GM12878 (cell line): ENCODE data around the gene PREX1. TPM values are rescaled to one million over a fixed set of nuclear protein-coding genes. Genes with fewer than 3 reads are reported as not detected.

Experiments
- ATAC-seq: fragments of 200-7000 bp; cut with Tn5 transposase; 3 replicates; pipeline ENCODE4 v1.9.1; 2020; ENCODE audit warnings: mild to moderate bottlenecking, moderate library complexity
- BruUV-seq: library from RNA; stranded (reverse); fragments of 400-500 nt; replicated peaks from 2 replicates; lab custom pipeline; 2021; lab: Mats Ljungman, UMichigan
- CTCF ChIA-PET: fragments of 300-600 bp; sonication (Branson Sonifier 250); formaldehyde crosslinking; extraction: SDS; loops from one replicate; lab custom pipeline; 2021; ENCODE audit warnings: inconsistent platforms; lab: Yijun Ruan, JAX
- POLR2A ChIA-PET: fragments of 350-600 bp; formaldehyde crosslinking; extraction: SDS; loops from one replicate; lab custom pipeline; 2021; ENCODE audit warnings: inconsistent platforms; lab: Charles Lee
- RAD21 ChIA-PET: fragments of 300-600 bp; sonication (Branson Sonifier 250); formaldehyde crosslinking; loops from one replicate; lab custom pipeline; 2023; ENCODE audit warnings: antibody characterized with exemption; ENCODE audit not compliant: unreplicated experiment; lab: Charles Lee
- SMC1A ChIA-PET: fragments of 300-600 bp; sonication (Branson Sonifier 250); formaldehyde crosslinking; loops from one replicate; lab custom pipeline; 2023; ENCODE audit not compliant: unreplicated experiment, uncharacterized antibody; lab: Charles Lee
- DNase-seq: peaks from one replicate; pipeline ENCODE4 v3.0.0-alpha.2; 2011; ENCODE audit warnings: low read depth, low spot score
- FAIRE-seq: peaks from 3 replicates; lab custom pipeline; 2011; peaks lifted over from hg19 to GRCh38; lab: Jason Lieb, UNC
- H2AFZ ChIP-seq: 2 replicates; pipeline ENCODE4 v1.6.0; 2011; ENCODE audit warnings: low read depth, low read length, control low read depth; ENCODE audit not compliant: control insufficient read depth
- H3K27ac ChIP-seq: 2 replicates; pipeline ENCODE4 v1.5.1; 2011; ENCODE audit warnings: control low read depth; ENCODE audit not compliant: control insufficient read depth, insufficient read depth
- H3K27me3 ChIP-seq, 2 experiments: replicated peaks in 1 of 2; 2 replicates each; pipeline versions ENCODE4 v1.6.0 to v1.6.1; 2011; ENCODE audit warnings: low read length in 1 of 2; ENCODE audit not compliant: control insufficient read depth in 2 of 2, insufficient read depth in 2 of 2
- H3K36me3 ChIP-seq, 2 experiments: 2 replicates each; pipeline ENCODE4 v1.5.1; 2011; ENCODE audit warnings: low read length in 1 of 2; ENCODE audit not compliant: control insufficient read depth in 2 of 2, insufficient read depth in 2 of 2
- H3K4me1 ChIP-seq: 2 replicates; pipeline ENCODE4 v1.6.1; 2011; ENCODE audit warnings: mild to moderate bottlenecking, low read length, moderate library complexity, mixed read lengths; ENCODE audit not compliant: control insufficient read depth, insufficient read depth
- H3K4me2 ChIP-seq: 2 replicates; pipeline ENCODE4 v1.6.0; 2011; ENCODE audit warnings: control low read depth; ENCODE audit not compliant: control insufficient read depth, insufficient read depth
- H3K4me3 ChIP-seq: fragments of 200-600 bp; sonication (generic); 2 replicates; pipeline ENCODE4 v1.5.1; 2016
- H3K79me2 ChIP-seq: 2 replicates; pipeline ENCODE4 v1.6.0; 2011; ENCODE audit warnings: low read length; ENCODE audit not compliant: control insufficient read depth, insufficient read depth
- H3K9ac ChIP-seq: 2 replicates; pipeline ENCODE4 v1.8.0; 2011; ENCODE audit warnings: low read length, control low read depth, mixed read lengths; ENCODE audit not compliant: control insufficient read depth, insufficient read depth
- H3K9me3 ChIP-seq: replicated peaks from 3 replicates; pipeline ENCODE4 v1.5.1; 2011; ENCODE audit warnings: mild to moderate bottlenecking, low read length; ENCODE audit not compliant: control insufficient read depth, insufficient read depth
- H4K20me1 ChIP-seq: 2 replicates; pipeline ENCODE4 v1.6.0; 2011; ENCODE audit not compliant: control insufficient read depth, insufficient read depth
- ATF7 ChIP-seq: fragments of 450-650 bp; IDR thresholded peaks from 2 replicates; pipeline ENCODE4 v1.6.1; 2016; ENCODE audit warnings: low read depth, mild to moderate bottlenecking
- BHLHE40 ChIP-seq, 2 experiments: fragments of 450-650 bp in 1 of 2; IDR thresholded peaks; 2 replicates each; pipeline ENCODE4 v1.6.1; 2011 to 2017; ENCODE audit warnings: low read depth in 2 of 2, borderline replicate concordance in 1 of 2, improper control_type of control experiment in 1 of 2, low read length in 1 of 2, mild to moderate bottlenecking in 1 of 2
- CHD1 ChIP-seq: IDR thresholded peaks from 2 replicates; pipeline ENCODE4 v1.6.1; 2012; ENCODE audit warnings: low read depth, low read length, improper control_type of control experiment
- CHD2 ChIP-seq: IDR thresholded peaks from 2 replicates; pipeline ENCODE4 v1.6.1; 2011; ENCODE audit warnings: low read depth, low read length, improper control_type of control experiment, borderline replicate concordance
- CREB1 ChIP-seq: IDR thresholded peaks from 2 replicates; pipeline ENCODE4 v1.6.1; 2012; ENCODE audit warnings: low read depth, mild to moderate bottlenecking, inconsistent platforms
- CREM ChIP-seq: IDR thresholded peaks from 2 replicates; pipeline ENCODE4 v1.6.1; 2014; ENCODE audit warnings: antibody characterized with exemption, low read depth
- EED ChIP-seq: sonication (generic); IDR thresholded peaks from 2 replicates; pipeline ENCODE4 v1.6.1; 2016; ENCODE audit warnings: antibody characterized with exemption, low read depth
- ETV6 ChIP-seq, 2 experiments: fragments of 450-650 bp in 1 of 2; IDR thresholded peaks in 1 of 2; conservative IDR thresholded peaks in 1 of 2; 2 replicates each; pipeline ENCODE4 v1.6.1; 2014; ENCODE audit warnings: antibody characterized with exemption in 1 of 2, borderline replicate concordance in 1 of 2, low read depth in 1 of 2, mild to moderate bottlenecking in 1 of 2, moderate library complexity in 1 of 2
- FOXK2 ChIP-seq: fragments of 450-650 bp; IDR thresholded peaks from 2 replicates; pipeline ENCODE4 v1.6.1; 2017; ENCODE audit warnings: mild to moderate bottlenecking, moderate library complexity
- GABPA ChIP-seq: IDR thresholded peaks from 2 replicates; pipeline ENCODE4 v1.6.1; 2014; ENCODE audit warnings: antibody characterized with exemption, low read depth, mild to moderate bottlenecking, inconsistent platforms
- HCFC1 ChIP-seq: fragments of 150-350 bp; IDR thresholded peaks from 2 replicates; pipeline ENCODE4 v1.6.1; 2014; ENCODE audit warnings: low read length
- NR2F1 ChIP-seq: fragments of 450-650 bp; conservative IDR thresholded peaks from 2 replicates; pipeline ENCODE4 v1.6.1; 2017; ENCODE audit warnings: mild to moderate bottlenecking
- SUZ12 ChIP-seq: fragments of 200-600 bp; sonication (generic); IDR thresholded peaks from one replicate; pipeline ENCODE4 v1.6.1; 2018; ENCODE audit warnings: antibody characterized with exemption, mild to moderate bottlenecking; ENCODE audit not compliant: unreplicated experiment
- TCF3 ChIP-seq: IDR thresholded peaks from 2 replicates; pipeline ENCODE4 v1.6.1; 2012; ENCODE audit warnings: low read depth, mild to moderate bottlenecking, low read length, borderline replicate concordance; ENCODE audit not compliant: insufficient read depth
- ZNF384 ChIP-seq: IDR thresholded peaks from 2 replicates; pipeline ENCODE4 v1.6.1; 2012; ENCODE audit warnings: low read depth, mild to moderate bottlenecking, low read length, improper control_type of control experiment, borderline replicate concordance
- WGBS: methylation state at CpG from one replicate; pipeline ENCODE4 v1.1.6; 2016; ENCODE audit warnings: low lambda C conversion rate; ENCODE audit not compliant: insufficient replicate concordance, insufficient coverage; ENCODE audit errors: missing lambda C conversion rate; 5-methylcytosine and 5-hydroxymethylcytosine counted together
- in situ Hi-C: fragments of 300-500 bp; cut with MboI; formaldehyde crosslinking; loops from 9 replicates; pipeline ENCODE4 v1.14.3; 2018; ENCODE audit warnings: mixed read lengths
- intact Hi-C: fragments of 100-400 bp; cut with micrococcal nuclease; formaldehyde crosslinking; loops from one replicate; pipeline ENCODE4 v1.14.2; 2022; ENCODE audit not compliant: unreplicated experiment
- polyA plus RNA-seq, 11 experiments: library from polyadenylated mRNA; depleted of rRNA in 4 of 11; unstranded in 6 of 11; stranded (reverse) in 5 of 11; fragments of >200 nt; fragmentation: Nextera tagmentation in 4 of 11; fragmentation: Illumina TruSeq in 1 of 11; extraction: Ambion mirVana in 4 of 11; extraction: Trizol in 1 of 11; gene quantifications; 1 replicate in 1 of 11; 2 replicates in 10 of 11; pipeline versions ENCODE4 v1.2.1 to v1.2.3, GENCODE V29; 2011 to 2016; ENCODE audit warnings: inconsistent platforms in 2 of 11, missing spikeins in 2 of 11, low read depth in 1 of 11
- total RNA-seq, 4 experiments: library from RNA; depleted of rRNA in 3 of 4; stranded (reverse); fragments of >200 nt in 3 of 4; fragmentation: Illumina TruSeq in 1 of 4; extraction: Trizol in 1 of 4; gene quantifications; 2 replicates each; pipeline versions ENCODE4 v1.2.1 to v1.2.3, GENCODE V29; 2013 to 2021
- TF ChIP-seq, protein P1 (sequence below): fragments of 450-650 bp; IDR thresholded peaks from 2 replicates; pipeline ENCODE4 v1.6.1; 2016; ENCODE audit warnings: mild to moderate bottlenecking
- TF ChIP-seq, protein P2 (sequence below): fragments of 450-650 bp; formaldehyde crosslinking; IDR thresholded peaks from 2 replicates; pipeline ENCODE4 v1.5.0; 2022; ENCODE audit warnings: mild to moderate bottlenecking, missing genetic modification characterization

PREX1 gene
- total and polyA plus RNA-seq, 10 of the 15 experiments (the other 5 are each of a cell fraction or from before 2014, with no cell fraction given) = 2.6 to 114 (median 38.9) TPM

DNA sequence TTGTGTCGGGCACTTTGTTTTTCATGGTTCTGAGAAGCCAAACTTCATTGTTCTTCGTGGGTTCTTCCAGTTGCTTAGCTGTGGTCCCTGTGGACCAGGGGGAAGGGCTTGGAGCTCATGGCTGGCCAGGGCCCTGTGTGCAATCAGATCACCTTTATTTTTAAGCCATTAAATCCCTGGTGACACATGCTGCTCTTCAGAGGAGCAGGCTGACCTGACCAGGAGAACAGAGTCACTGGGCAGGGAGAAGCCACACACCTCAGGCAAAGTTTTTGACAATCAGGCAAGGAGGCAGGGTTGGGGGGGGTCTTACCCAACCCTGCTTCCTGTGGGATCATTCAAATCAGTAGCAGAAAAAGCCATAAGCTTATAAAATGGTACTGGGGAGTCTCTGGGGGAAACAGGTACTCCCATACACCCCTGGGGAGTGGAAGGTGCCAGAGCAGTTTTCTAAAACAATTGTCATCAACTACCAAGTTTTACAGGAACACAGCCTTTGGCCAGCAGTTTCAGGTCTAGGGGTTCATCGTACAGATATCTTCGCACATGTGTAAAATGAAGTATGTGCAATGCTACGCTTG lies 37.0 kb upstream of the PREX1 start:
- DNase-seq = no peak
- Histone ChIP-seq H3K4me1 (peaks cover 38% of the 10 kb centered on the region), H3K9ac (no peak overlapping the region), H3K27me3 (no peaks in the 10 kb centered on the region), H2AFZ (peak overlapping the region; percentile 8; the same call in 1 of the 2 replicates), H3K9me3 (no peaks in the 10 kb centered on the region), H3K36me3 (no peaks in the 10 kb centered on the region), H3K27ac (no peak overlapping the region), H3K4me3 (no peak overlapping the region), H3K4me2 (no peak overlapping the region), H3K79me2 (no peaks in the 10 kb centered on the region), H4K20me1 (no peaks in the 10 kb centered on the region)
- ChIA-PET POLR2A (interaction anchor here (0.7 kb wide), 1 partner anchor 9 kb away, joined by 3 read pairs; no protein-coding TSS in a partner anchor), SMC1A (no interaction called here), RAD21 (interaction anchor here (0.5 to 0.6 kb wide), 2 partner anchors 40 to 92 kb away, joined by 3 read pairs; no protein-coding TSS in a partner anchor), CTCF (interaction anchor here (1.7 to 2.0 kb wide), 2 partner anchors 20 to 33 kb away, joined by 4 to 5 read pairs; no protein-coding TSS in a partner anchor)
- no TSS peak for BruUV-seq
- in situ Hi-C loops (no loop called here), intact Hi-C loops (no loop called here)
- ATAC-seq = no peak; the same call in 2 of the 3 replicates
- FAIRE-seq = no peak
- WGBS = 69% methylated on average over 5 of the region's 5 CpGs
- TF ChIP-seq CHD2 = no peak
- no peak for TF ChIP-seq CHD1
- TF ChIP-seq BHLHE40 (IDR thresholded peaks at IDR 0.05; ENCODE audit: borderline replicate concordance in 1 of 2, low read depth in 2 of 2, low read length in 1 of 2) = peak in 1 of 2 experiments; percentile 30; a peak in 1 of 4 replicates
- no peak for TF ChIP-seq SUZ12
- TF ChIP-seq CREB1 = no peak
- no peak for TF ChIP-seq TCF3
- no peak for TF ChIP-seq ZNF384
- TF ChIP-seq HCFC1 = no peak
- TF ChIP-seq GABPA = no peak
- TF ChIP-seq FOXK2 = peak; percentile 77
- TF ChIP-seq EED = no peak
- TF ChIP-seq ETV6 (conservative IDR thresholded peaks at IDR 0.05 in 1 of 2, IDR thresholded peaks at IDR 0.05 in 1 of 2; ENCODE audit: borderline replicate concordance in 1 of 2, low read depth in 1 of 2) = no peak
- no peak for TF ChIP-seq CREM
- peak; percentile 53; the same call in 1 of the 2 replicates for TF ChIP-seq ATF7
- TF ChIP-seq, protein P1, sequence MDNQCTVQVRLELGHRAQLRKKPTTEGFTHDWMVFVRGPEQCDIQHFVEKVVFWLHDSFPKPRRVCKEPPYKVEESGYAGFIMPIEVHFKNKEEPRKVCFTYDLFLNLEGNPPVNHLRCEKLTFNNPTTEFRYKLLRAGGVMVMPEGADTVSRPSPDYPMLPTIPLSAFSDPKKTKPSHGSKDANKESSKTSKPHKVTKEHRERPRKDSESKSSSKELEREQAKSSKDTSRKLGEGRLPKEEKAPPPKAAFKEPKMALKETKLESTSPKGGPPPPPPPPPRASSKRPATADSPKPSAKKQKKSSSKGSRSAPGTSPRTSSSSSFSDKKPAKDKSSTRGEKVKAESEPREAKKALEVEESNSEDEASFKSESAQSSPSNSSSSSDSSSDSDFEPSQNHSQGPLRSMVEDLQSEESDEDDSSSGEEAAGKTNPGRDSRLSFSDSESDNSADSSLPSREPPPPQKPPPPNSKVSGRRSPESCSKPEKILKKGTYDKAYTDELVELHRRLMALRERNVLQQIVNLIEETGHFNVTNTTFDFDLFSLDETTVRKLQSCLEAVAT = no peak
- TF ChIP-seq, protein P2, sequence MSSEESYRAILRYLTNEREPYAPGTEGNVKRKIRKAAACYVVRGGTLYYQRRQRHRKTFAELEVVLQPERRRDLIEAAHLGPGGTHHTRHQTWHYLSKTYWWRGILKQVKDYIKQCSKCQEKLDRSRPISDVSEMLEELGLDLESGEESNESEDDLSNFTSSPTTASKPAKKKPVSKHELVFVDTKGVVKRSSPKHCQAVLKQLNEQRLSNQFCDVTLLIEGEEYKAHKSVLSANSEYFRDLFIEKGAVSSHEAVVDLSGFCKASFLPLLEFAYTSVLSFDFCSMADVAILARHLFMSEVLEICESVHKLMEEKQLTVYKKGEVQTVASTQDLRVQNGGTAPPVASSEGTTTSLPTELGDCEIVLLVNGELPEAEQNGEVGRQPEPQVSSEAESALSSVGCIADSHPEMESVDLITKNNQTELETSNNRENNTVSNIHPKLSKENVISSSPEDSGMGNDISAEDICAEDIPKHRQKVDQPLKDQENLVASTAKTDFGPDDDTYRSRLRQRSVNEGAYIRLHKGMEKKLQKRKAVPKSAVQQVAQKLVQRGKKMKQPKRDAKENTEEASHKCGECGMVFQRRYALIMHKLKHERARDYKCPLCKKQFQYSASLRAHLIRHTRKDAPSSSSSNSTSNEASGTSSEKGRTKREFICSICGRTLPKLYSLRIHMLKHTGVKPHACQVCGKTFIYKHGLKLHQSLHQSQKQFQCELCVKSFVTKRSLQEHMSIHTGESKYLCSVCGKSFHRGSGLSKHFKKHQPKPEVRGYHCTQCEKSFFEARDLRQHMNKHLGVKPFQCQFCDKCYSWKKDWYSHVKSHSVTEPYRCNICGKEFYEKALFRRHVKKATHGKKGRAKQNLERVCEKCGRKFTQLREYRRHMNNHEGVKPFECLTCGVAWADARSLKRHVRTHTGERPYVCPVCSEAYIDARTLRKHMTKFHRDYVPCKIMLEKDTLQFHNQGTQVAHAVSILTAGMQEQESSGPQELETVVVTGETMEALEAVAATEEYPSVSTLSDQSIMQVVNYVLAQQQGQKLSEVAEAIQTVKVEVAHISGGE (CRISPR knock-in tag) = no peak
- 0 out of 2 replicates have a peak, but pooled peaks have one; percentile 0 for TF ChIP-seq NR2F1
